Activated naive CD8-positive, alpha-beta T cell treated with anti-CD3 and anti-CD28 coated beads, Interleukin-2, amount 50 U/mL, for 16 hours (primary cell): ENCODE measurements around the gene PNPLA1.

Source experiments
- DNase-seq: peaks from one replicate; pipeline ENCODE4 v3.0.0-alpha.2; 2020; ENCODE audit warnings: low read depth, low spot score

PNPLA1 gene

DNA sequence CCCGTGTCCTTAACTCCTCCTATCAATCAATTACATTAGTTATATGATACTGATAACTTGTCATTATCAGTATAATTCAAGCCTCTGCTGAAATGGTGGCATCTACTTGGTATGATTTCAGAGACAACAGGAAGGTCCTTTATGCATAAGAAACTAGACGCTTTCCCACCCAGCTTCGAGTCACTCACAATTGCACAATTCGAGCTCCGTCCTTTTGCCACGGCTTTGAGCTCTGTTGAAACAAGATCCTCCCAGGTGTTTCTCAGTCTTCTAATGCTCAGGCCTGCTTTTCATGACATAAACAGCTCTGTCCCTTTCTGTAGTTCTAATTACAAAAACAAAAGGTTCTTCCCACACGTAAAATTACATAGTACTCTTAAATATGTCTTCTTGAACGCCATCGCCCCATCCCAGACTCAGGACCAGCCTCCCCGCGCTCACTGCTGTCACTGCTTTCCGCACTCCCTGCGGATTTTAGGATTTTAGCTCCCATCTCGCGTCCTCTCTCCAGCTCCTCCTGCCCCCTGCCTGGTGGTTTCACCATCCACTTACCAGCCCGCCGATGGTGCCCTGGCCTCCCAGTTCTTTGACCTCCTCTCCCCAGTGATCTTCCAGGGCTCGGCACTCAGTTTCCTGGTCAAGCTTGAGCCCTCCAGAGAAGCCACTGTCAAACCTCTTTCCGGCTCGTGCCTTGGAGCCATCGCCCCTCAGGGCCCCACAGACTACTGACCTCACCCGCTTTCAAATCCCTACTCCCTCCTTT lies 23.2 kb upstream of the PNPLA1 start:
- DNase-seq: no peak

DNA sequence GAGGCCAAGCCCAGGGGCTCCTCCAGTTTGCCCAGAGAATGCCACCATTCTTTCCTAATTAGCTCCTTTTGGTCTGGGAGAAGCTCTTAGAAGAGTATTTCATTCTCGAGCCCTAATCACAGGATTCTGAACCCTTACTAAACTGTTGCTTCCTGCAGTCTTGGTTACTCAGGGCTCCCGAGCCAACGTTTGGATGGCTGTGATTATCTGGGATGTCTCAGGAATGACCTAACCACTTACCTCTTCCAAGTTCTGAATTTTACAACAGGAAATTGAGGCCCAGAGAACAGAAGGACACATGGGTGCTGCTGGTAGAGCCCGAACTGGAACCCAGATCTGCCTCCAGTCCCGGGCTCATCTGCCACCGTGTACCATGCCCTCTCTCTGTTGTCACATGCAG lies 22.2 kb upstream of the PNPLA1 start:
- no peak for DNase-seq

DNA sequence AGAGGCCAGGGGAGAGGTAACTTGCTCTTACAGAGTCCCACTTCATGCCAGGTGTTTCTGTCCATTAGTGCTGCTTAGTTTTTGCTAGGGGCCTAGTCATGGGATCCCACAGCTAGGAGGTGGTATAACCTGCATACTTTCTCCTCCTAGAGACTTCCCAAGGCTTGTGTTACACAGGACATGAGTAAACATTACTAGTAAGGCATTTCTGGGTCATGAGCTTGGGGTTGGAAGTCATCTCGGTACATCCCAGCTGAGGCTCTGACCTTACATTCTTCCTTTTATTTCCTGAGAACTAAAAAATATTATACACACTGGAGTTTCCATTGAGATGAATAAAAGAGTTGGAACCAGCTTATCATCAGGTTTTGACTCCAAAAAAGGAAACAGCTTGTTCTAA lies 20.9 kb upstream of the PNPLA1 start:
- DNase-seq: no peak

DNA sequence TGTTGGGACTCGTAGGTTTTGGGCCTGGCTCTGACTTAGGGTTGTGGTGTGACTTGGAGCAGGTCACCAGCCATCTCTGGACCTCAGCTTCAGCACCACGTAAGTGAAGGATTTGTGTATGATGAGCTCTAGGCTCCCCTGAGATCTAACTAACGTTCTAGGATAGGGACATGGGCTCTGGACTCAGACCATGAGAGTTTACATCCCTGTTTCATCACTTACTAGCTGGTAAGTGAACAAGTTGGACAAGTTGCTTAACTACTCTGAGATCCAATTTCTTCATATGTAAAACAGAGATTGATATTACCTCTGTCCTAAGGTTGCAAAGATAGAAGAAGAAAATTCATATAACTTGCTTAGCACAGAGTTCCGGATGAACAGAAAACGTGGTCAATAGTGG lies 20.3 kb upstream of the PNPLA1 start:
- DNase-seq: no peak

DNA sequence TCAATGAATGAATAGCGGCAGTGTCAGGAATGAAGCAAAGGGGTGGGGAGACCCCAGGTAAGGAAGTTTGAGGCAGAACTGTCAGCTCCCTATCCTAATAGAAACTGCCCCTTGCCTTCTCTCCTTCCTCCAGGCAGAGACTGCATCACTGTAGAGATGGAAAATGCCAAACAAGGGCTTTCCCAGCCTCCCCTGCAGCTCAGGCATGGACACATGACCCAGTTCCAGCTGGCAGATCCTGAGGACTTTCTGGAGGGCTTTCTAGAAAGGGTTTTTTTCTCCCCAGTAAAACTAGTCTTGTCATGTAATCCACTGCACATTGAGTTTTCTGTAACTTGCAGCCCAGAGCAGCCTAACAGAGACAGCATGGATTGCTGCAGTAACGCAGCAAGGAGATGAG lies 17.9 kb upstream of the PNPLA1 start:
- DNase-seq: no peak

DNA sequence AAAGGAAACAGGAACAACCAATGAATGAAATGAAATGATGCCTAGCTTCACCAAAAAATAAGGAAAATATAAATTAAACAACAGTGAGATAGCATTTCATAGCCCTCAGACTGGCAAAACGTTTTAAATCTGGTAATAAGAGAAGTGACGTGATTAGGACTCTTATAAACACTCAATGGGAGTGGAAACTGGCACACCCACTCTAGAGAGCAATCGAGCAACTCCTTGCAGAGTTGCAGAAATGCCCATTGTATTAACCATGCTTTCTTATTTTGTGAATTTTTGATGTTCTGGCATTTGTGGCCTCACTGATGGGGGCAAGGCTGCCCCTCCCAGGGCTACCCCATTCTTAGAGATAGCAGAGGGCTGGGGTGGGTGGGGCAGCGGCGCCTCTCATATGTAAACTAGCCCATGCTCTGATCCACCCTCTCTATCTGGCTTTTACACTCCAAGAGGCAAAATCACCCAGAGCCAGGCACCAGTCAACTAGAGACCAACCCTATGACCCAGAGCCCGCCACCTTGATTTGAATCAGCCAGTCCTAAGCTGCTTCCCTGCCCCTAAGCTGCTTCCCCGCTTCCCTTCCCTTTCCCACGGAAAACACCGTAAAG lies 6.4 kb upstream of the PNPLA1 start:
- no peak for DNase-seq

DNA sequence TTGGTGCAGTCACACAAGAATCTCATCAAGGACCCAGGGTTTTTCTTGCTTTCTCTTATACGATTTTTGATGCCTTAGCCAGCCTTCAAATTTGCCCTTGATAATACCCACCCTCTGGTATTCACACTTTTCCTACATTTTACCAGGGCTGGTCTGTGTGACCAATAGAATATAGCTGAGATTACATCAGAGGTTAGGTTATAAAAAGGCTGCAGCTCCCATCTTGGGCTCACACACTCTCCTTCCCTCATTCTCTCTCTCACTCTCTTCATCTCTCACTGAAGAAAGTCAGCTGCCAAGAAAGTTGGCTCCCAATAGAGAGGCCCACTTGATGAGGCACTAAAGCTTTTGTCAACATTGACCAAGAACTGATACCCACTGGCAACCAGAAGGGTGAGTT lies 4.1 kb upstream of the PNPLA1 start:
- no peak for DNase-seq

DNA sequence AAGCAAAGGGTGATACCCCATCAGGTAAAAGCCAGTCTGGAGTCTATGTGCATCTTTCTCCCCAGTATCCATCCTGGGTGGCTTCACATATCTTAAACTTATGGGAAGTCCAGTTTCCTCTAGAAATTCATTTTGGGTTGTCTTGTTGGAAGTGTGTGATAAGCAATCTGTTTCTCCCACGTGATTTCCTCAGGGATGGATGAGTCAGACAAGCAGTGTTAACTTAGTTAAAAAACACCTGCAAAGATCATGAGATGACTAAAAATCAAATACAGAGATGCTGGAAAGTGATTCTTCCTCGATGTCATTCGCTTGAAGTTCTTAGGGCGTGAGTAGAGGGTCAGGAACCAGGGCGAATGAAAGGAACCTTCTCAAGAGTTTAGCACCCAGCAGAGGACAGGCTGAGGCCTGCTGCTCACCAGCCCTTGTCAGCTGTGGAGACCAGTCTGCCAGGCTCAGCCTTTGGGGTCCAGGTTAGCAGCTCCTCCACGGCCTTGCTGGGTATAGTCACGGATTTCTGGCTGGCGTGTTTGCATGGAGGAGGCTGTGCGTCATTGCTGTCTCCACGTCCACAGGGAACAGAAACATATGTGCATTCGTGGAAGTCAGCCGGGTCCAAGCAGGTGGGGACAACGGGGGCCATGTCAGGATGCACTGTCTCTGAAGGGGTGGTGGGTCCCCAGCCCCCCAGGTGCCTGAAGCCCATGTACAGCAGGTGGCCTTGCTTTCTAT lies 2.8 kb upstream of the PNPLA1 start:
- DNase-seq: no peak

DNA sequence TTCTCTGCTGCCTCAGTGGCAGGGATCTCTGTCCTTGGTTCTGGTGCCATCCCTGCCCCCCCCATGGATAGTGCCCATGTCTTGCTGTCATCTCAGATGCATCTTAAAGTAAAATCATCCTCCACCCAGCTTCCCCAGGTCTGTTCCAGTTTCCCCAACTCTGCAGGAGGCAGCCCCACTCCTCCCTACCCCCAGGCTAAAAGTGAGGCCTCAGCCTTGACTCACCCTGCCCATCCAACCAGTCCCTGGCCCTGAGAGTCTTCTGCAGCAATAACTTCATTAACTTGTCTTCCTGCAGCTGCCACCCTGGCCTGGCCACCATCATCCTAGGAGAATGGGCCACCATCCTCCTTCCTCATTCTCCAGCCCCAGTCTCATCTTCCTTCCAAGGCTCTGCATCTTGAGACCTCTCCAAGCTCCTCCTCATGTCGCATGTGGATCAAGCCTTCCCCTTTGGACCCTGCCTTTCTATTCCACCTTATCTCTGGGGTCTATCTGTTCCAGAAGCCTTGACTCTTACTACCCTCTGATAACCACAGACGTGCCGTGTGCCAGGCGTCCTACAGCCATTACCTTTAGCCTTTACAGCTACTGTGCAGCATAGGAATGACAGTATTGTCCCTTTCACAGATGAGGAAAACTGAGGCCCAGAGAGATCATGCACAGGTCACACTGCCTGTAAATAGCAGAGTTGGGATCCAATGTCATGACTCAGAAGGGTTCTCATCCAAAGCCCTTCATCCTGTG lies 2.0 kb upstream of the PNPLA1 start:
- DNase-seq: no peak

DNA sequence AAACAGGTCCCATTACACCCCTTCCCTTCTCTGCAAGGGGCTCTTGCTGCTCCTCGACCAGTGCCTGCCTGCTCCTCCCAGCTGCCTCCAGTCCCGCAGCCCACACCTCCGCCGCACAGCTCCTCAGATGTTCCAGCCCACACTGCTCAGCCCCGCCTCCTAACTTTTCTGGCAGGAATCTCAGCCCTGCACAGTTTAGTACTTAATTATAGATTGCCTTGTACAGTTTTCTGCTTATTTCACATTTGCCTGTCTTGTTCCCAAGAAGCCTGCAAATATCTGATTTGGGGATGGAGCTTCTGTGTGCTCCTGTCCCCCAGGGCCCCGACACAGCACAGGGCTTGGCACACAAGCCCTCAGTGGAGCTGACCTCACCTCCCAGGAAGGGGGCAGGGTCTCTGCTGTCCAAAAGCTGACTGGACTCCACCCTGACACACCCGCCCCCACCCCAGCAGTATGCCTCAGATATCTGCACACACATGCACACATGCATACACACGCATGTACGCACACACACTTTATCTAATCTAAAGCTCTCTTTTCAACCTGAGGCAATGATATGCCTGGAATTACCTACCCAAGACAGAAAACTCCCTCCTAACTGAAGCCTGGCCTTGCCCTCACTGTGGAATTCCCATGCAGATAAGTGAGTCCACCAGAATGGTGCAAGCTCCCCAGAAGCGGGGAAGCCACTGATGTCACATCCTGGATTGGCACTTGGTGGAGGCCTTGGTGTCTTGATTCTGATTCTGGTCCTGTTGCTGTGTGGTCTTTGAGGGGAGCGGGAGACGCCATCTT lies 1.2 kb upstream of the PNPLA1 start:
- DNase-seq: no peak

DNA sequence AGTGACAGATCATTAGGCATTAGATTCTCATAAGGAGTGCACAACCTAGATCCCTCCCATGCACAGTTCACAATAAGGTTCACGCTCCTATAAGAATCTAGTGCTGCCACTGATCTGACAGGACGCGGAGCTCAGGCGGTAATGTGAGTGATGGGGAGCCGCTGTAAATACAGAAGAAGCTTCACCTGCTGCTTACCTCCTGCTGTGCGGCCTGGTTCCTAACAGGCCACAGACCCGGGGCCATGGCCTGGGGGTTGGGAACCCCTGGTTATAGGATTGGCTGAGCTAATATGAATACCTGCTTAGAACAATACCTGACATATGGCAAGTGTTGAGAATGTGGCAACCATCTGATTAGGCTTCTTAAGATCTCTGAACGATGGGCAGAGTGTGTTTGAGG lies 2.4 kb downstream of the PNPLA1 start:
- DNase-seq: no peak

DNA sequence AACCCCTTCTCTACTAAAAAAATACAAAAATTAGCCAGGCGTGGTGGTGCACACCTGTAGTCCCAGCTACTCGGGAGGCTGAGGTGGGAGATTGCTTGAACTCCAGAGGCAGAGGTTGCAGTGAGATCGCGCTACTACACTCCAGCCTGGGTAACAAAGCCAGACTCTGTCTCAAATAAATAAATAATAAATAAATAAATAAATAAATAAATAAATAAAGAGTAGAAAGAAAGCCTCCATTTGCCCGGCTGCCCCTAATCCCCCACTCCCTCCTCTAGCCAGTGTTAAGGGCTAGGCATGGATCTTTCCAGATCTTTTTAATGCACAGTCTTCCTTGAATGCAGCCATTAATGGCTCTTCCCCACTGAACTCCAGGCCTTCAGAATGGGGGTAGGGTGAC lies 3.2 kb downstream of the PNPLA1 start:
- DNase-seq: no peak

DNA sequence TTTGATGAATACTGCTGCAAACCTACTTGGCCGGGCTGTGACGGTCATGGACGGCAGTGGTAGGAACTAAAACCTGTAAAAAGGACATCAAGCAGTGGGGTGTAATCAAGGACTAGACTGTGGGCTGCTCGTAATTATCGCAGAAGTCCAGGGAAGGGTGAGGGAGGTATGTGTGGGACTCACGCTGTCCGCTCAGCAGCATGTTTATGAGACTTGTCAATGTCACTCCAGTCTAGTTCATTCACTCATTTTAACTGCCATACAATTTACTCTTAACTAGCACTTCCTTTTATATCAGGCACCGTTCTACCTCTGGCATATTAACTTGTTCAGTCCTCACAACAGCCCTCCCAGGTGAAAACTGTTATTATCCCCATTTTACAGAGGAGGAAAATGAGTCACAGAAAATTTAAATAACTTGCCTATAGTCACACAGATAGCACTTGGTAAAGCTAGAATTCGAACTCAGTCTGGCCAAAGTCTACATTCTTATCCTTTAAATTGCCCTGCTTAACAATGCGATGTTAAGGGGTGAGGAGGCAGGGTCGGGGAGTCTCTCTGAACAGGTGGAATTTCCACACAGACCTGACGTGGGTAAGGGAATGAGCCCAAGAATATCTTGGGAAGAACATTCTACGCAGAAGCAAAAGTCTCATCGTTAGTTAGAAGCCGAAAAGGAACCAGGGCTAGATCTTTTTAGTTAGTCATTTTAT lies 4.1 kb downstream of the PNPLA1 start:
- no peak for DNase-seq

DNA sequence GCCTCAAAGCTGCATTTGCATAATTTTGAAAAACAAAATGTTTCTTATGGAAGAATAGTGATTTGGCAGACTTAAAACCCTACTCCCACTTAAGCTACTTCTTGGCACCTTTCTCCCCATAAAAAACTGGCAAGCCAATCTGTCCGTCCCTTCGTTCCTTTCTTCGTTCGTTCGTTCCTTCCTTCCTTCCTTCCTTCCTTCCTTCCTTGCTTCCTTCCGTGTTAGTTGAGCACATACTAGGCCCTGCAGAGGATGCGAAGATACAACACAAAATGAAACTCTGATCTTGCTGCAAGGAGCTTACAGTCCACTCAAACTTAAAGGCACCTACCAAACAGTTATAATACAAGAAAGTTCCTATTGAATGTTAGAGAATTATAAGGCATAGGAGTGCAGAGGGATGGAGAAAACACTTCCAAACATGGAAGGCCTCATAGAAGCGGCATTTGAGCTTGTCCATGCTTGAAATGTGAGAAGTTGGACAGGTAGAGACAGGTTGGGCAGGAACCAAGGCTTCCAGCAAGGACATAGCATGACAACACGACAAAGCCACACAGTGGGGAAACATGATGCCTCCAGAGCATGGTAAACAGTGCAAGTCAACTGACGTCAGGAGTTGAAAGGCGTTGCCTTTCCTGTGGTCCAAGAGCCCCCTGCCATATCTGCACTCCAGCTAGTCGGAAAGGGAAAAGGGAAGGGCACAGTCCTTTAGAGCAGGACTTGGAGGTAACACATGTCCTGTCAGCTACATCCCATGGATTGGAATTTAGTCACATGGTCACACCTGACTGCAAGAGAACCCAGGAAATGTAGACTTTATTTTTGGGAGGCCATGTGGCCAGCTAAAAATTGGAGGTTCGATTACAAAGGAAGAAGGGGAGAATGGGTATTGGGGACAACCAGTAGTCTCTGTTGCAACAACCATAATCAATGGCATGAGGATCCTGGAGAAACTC lies 7.0 kb downstream of the PNPLA1 start:
- DNase-seq: no peak

DNA sequence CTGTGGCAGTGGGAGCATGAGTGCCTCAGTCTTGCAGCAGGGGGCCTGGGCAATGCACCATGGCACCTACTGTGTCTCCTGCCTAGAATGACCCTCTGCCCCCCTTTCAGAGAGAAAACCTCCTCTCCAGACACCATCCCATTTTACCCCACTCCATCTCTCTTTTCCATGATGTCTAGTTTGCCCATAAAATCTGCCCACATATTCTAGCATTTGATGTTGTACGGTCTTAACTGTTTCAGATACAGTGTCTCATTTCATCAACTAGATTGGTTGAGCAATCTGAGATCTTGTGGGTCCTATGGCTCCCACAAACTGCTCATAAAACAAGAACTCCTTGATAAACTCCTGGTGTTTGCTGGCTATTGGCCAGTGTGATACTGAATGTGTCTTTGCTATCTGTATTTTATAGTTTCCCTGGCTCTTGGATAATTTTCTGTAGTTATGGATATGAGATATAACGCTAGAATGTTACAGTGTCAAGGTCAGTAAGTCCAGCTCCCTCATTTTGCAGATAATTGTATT lies 8.1 kb downstream of the PNPLA1 start:
- DNase-seq: no peak

DNA sequence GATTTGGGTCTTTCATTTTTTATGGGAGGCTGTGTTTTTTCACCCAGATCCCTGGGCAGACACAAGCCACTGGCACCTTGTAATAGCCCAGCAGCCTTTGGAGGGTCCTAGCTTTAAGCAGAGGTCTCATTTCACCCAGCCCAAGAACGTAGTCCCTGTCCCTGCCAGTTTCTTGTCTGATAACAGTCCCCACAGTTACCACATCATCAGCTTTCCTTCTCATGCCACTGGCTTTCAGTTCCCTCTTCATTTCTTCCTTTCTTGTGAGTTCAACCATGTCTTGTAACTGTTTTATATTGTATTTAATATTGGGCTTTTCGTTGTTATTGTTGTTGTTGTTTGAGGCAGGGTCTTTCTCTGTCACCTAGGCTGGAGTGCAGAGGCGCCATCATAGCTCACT lies 10.6 kb downstream of the PNPLA1 start:
- no peak for DNase-seq

DNA sequence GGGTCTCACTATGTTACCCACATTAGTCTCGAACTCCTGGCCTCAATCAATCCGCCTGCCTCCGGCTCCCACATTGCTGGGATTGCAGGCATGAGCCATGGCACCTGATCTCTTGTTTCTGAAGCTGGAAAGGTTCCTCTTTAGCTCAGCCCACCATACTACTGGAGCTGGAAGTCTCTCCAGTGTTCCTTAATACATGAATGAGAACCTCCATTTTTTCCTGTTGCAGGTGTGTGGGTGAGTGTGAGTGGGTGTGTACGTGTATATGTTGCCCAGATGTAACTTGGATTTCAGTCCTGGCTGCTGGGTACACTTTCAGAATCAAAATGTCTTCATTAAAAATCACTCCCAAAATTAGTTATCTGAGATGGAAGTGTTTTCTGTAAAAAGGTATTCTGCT lies 11.1 kb downstream of the PNPLA1 start:
- DNase-seq: no peak

DNA sequence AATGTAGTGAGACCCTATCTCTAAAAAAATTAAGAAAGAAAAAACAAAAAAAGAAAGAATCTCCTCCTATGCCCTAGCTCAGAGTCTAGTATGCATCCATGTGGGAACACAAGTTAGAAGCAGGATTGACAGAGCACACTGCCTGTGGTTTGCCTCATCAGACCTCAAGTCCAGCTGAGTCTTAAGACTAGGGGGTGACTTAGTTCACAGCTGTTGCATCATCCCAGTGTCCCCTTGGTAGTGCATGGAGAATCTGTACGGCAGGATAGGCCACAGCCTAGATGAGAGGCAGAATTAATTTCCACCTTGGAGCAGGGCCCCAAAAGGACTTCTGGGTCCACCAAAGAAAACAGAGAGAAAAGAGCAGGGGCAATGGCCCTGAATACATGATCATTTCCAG lies 13.7 kb downstream of the PNPLA1 start:
- no peak for DNase-seq

DNA sequence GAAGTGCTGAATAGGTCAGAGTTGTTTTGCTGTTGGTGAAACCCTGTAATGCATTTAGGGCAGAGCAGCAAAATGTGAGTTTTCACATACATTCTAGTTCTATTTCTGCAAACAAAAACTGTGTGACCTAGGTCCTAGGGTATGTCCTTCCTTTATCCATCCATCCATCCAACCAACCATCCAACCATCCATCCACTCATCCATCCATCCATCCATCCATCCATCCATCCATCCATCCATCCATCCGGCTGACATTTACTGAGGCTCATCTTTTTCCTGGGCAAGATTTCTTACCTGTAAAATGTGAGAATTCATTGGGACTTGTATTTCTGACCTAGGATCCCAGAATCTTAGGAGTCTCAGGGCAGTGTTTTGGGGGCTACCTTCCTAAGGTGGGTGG lies 14.5 kb downstream of the PNPLA1 start:
- DNase-seq: no peak
